Occipital lobe (tissue), 2 donors: ENCODE measurements around the gene SLC66A2. TPM values are rescaled to one million over a fixed set of nuclear protein-coding genes. Genes with fewer than 3 reads are reported as not detected.
"Not testable (repeated sequence)": the region's sequence is repeated elsewhere in the genome, so short reads cannot be mapped to it uniquely, and the experiment has no call there.

ENCODE experiments used
- DNase-seq: peaks from one replicate; lab custom pipeline; 2025; lab: John Stamatoyannopoulos, UW
- total RNA-seq: library from RNA; depleted of rRNA; stranded (reverse); fragments of >200 nt; gene quantifications from one replicate; pipeline ENCODE4 v1.2.3, GENCODE V29; 2014

Gene SLC66A2
- total RNA-seq = 31.0 TPM

- DNase-seq = peak; percentile 84
These were observed at the start of gene SLC66A2 for GRCh38 chr18:79951545-79952455. TSS of gene SLC66A2 (minus strand) at chr18:79951653. CDS start at chr18:79950926, 727 bp downstream.

DNA sequence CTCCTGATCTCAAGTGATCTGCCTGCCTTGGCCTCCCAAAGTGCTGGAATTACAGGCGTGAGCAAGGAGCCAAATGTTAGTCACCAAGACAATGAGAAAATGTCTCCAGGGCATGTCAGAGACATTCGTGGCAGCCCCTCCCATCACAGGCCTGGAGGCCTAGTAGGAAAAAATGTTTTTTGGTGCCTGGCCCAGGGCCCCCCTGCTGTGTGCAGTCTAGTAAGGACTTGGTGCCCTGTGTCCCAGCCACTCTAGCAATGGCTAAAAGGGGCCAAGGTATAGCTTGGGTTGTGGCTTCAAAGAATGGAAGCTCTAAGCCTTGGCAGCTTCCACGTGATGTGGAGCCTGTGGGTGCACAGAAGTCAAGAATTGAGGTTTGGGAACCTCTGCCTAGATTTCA lies 49.4 kb upstream of the SLC66A2 start:
- DNase-seq = no peak

- DNase-seq = not testable (repeated sequence)
These were observed 48.2 kb upstream of the SLC66A2 start for GRCh38 chr18:79999701-80000100.

- no peak for DNase-seq
These were observed 40.0 kb upstream of the SLC66A2 start for GRCh38 chr18:79991494-79991893.

- no peak for DNase-seq
These were observed 37.7 kb upstream of the SLC66A2 start for GRCh38 chr18:79989195-79989497.

DNA sequence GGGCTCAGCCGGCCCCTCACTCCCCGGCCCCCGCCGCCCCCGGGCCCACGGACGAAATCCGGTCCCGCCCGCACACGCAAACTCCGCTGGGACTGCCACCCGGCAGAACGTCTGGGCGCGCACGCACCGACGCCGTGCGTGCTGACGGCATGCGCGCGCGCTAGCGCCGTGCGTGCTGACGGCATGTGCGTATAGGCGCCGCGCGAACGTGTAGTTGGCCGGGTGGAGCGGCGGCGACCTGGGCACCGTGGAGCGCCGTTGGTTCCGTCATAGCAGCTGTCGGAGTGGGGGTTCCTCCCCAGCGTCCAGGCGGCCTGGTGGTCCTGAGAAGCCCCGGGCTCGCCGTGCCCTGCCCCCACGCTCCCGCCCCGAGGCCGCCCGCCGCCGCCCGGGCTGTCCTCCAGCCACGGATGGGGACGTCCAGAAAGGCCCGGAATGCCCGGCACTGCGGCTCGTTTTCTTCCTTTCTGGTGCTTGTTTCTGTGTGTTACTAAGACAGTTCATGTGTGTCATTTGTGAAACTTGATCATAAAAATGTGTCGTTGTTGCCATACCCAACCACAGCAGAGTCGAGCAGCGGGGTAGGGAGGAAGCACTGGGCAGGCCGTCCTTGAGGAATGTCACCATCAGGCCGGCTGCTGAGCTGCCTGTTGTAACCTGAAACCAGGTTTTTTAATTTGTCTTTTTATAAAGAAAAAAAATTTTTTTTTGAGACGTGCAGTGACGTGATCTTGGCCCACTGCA lies 37.2 kb upstream of the SLC66A2 start, which contains the start of gene TXNL4A:
Gene TXNL4A, minus strand, starts transcription at position 113 of the 744 bp plus-strand sequence. CDS start 171 bp downstream, outside the sequence.
- peak; percentile 81 for DNase-seq

- DNase-seq = peak; percentile 65
These were observed 36.6 kb upstream of the SLC66A2 start for GRCh38 chr18:79988071-79988450.

- no peak for DNase-seq
These were observed 36.1 kb upstream of the SLC66A2 start for GRCh38 chr18:79987566-79987965.

DNA sequence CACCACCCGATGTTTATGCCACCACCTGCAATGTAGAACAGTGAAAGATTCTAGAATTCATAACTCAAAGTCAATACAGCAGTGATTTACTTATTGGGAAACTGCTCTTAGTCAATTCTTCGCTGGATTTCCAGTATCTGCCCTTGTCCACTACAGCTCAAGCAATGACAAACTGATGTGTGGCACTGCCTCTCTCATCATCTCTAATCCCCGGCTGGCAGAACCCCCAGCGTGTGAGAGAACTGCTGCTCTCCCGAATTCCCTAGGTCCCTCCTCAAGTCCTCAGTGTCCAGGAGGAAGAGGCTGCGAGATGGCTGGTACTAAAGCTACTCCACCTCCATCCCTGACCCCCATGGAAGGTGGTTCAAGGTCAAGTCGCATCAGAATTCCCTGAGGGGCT lies 35.3 kb upstream of the SLC66A2 start:
- no peak for DNase-seq

DNA sequence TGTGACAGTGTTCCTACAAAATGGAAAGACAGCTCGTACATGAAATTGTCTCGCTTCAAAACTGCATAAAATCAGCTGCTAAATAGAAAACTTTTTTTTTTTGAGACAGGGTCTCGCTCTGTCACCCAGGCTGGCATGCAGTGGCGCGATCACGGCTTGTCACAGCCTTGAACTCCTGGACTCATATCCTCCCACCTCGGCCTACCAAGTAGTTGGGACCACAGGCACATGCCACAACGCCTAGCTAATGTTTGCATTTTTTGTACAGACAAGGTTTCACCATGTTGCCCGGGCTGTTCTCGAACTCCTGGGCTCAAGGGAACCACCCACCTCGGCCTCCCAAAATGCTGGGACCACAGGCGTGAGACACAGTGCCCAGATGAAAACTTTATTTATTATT lies 33.7 kb upstream of the SLC66A2 start:
- no peak for DNase-seq

DNA sequence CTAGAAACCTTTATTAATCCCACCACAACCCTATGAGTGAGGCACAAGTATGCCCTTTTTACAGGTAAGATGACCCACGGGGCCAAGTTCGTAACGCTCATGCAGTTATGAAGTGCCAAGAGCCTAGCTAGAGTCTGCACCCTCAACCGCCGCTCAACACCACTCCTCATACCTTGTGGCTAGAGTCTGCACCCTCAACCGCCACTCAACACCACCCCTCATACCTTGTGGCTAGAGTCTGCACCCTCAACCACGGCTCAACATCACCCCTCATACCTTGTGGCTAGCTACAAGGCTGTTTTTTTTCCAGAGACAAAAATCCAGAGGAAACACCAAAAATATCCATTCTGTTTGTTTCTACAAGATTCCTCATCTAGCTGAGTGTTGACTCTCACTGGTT lies 32.3 kb upstream of the SLC66A2 start:
- DNase-seq = no peak

- DNase-seq = no peak
These were observed 31.8 kb upstream of the SLC66A2 start for GRCh38 chr18:79983253-79983652.

DNA sequence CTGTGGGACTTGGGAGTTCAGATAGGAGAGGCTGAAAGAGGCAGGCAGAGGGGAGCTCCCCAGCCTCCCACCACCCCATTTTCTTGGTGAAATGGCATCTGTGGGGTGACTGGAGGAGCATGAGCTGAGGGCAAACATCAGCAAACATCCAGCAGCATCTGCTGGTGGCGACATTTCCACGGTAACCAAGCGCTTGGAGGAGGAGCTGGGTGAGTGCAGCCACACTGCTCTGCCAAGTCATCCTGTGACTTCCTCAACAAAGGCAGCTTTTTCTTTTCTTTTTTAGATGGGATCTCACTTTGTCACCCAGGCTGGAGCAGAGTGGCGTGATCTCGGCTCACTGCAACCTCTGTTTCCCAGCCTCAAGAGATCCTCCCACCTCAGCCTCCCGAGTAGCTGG lies 31.3 kb upstream of the SLC66A2 start:
- DNase-seq = no peak

DNA sequence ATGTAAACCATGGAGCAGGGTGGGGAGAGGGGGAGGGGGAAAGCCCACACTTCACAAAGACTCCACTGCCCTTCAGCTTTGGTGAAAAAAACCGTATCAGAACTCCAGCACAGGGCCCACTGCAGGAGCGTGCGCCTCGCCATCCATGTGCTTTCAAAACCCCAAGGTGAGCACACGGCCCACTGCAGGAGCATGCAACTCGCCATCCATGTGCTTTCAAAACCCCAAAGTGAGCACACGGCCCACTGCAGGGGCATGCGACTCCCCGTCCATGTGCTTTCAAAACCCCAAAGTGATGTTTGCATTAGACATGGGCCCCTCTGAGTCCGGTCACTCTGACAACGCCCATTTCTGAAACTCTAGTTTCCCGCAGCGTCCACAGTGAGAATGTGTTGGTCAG lies 29.1 kb upstream of the SLC66A2 start:
- DNase-seq = no peak

DNA sequence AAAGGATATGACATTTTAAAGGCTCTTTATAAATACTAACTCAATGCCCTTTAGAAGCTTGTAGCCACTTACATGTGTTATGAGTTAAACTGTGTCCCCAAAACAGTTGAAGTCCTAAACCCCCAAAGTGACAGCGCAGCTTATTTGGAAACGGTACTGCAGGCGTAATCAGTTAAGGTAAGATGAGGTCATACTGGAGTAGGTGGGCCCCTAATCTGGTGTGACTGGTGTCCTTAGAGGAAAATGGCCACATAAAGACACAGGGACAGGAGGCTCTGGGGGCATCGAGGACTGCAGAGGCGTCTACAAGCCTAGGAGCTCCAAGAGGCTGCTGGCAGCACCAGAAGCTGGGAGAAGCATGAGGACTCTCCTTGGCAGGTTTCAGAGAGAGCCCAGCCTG lies 28.4 kb upstream of the SLC66A2 start:
- DNase-seq = no peak

DNA sequence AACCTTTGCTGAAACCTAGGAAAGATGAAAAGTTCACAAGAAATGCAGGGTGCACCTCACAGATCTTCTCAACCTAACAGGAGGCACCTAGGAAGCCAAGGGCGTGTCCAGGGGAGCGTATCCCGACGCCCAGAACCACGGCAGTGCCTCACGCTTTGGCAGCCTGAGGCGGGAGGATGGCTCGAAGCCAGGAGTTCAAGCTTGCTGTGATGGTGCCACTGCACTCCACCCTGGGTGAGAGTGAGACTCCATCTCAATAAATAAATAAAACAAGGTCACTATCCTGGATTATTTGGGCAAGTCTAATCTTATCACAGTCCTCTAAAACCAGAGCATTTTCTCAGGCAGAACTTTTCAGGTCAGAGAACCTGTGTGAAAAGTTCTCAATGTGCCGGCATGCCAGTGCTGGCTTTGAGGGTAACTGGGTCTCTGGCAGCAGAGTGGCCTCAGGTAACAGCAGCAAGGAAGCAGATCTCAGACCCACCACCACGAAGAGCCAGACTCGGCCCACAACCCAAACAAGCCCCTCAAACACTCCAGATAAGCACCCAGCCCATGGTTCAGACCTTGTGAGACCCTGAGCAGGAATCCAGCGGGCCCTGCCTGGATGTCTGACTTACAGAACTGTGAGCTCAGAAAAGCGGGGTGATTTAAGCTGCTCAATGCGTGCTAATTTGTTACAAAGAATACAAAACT lies 24.7 kb upstream of the SLC66A2 start:
- DNase-seq = no peak

DNA sequence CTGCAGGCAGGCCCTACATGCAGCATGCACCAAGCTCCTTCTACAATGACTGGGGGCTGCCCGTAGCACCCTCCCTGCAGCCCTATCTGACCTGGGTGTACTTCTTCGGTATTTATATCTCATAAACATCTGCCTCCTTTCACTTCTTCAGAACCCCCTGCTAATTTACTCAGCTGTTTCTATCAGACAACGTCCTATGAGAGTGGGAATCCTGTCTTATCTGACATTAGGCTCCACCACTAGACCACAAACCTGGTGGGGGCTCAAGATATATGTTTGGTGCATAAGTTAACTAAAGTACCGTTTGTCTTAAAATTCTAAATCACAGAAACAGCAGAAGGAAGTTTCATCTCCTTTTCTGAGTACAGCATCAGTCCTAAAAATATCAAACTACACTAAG lies 23.6 kb upstream of the SLC66A2 start:
- DNase-seq = no peak

- DNase-seq = no peak
These were observed 22.7 kb upstream of the SLC66A2 start for GRCh38 chr18:79974025-79974654.

DNA sequence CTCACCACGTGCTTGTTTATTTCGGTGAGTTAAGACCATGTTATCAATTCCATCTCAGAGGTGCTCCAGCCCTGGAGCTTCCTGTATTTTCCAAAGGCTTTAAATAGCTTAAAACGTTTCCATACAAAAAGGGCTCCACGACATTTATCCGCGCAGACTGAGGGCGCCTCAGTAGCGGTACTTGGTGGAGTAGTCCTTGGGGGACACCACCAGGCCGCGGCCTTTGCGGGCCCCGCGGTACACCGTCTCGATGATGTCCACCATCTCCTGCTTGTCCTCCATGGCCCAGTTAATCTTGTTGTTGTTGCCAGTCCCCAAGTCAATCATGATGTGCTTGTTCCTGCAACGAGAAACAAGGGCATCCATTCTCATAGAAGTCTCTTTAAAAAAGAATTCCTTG lies 22.1 kb upstream of the SLC66A2 start:
- DNase-seq = no peak

- DNase-seq = no peak
These were observed 21.3 kb upstream of the SLC66A2 start for GRCh38 chr18:79972720-79973119.

GRCh38 chr18:79971986-79972385 lies 20.5 kb upstream of the SLC66A2 start:
- DNase-seq = no peak
